ENCODE results near the gene DNAAF5.

Gene DNAAF5

DNA sequence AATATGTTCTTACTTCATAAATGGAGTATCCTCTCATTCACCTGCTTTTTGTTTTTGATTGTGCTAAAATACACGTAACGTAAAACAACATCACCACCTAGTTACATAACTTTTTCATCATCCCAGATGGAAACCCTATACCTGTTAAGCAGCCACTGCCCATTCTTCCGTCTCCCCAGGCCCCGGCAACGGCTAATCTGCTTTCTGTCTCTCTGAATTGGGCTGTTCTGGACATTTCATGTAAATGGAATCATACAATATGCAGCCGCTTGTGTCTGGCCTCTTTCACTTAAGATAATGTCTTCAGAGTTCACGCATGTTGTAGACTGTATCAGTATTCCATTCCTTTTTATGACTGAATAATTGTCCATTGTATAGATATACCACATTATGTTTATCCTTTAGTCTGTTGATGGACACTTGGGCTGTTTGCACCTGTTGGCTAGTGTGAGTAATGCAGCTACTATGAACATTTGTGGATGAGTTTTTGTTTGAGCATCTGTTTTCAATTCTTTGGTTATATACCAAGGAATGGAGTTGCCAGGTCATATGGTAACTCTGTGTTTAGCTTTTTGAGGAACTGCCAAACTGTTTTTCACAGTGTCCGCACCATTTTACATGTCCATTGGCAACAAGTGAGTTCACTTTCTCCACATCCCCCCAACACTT, 91.7 kb downstream of the DNAAF5 start:
- no peak for DNase-seq

DNA sequence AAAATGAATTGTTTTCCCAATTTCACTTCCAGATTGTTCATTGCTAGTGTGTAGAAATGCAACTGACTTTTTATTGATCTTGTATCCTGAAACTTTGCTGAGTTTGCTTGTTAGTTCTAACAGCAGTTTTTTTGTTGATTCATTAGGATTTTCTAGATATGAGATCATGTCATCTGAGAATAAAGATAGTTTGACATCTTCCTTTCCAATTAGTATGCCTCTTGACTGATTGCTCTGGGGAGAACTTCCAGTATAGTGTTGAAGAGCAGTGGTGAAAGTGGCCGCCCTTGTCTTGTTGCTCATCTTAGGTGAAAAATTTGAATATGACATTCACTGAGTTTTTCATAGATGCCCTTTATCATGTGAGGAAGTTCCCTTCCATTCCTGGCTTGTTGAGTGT, 93.8 kb downstream of the DNAAF5 start:
- DNase-seq: no peak

DNA sequence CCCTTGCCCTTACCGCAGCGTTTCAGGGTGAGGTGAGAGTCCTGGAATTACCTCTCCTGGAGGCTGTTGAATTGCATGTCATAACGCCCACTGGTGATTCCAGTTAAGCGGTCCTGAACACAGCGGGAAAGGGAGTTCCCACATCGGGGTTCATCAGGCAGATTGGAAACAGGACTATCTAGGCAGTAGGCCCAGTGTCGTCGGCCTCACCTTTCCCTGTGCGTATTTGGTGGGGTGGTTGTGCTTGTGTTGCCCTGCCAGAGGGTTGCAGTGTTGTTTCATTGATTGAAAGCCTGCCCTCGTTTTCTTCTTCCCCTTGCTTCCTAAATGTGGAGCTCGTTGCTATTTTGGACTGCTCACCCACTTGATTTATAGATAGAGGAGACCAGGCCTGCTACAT, 95.2 kb downstream of the DNAAF5 start:
- no peak for DNase-seq

DNA sequence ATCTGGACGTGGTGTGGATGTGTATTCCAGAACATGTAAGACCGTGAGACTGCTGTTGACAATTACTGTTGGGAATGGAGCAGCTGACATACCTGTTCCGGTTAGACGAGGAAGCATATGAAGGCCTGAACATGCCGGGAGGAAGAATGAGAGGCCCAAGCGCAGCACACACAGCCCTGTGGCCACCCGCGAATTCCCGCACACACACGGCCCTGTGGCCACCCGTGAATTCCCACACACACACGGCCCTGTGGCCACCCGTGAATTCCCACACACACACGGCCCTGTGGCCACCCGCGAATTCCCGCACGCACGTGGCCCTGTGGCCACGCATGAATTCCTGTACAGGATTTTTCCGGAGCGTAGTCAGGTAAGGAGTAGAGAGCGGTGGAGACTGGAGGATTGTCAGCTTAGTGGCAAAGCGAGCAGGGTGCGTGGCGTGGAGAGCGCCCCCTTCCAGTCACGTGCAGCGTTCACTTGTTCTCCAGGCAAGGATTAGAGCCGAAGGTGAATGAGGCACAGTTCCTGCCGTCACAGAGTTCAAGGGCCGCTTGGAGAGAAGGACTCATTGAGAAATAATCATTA, 96.3 kb downstream of the DNAAF5 start:
- DNase-seq: no peak

DNA sequence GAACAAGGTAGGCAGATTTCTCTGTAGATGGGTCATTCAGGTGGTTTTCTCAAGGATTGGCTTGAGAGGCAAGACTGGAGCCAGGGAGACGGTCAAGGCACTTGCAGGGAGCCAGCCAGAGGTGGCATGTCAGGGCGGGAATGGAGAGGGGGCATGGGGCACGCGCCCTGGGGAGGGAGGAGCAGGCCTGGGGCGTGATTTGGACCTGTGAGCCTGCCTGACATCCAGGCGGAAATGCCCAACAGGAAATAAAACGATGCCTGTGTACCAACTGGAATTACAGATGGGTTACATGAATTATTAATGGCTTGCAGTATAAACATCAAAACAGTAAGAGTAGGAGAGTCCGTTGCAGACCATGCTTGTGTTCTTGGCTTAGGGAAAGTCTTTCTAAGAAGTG, 97.2 kb downstream of the DNAAF5 start:
- DNase-seq: no peak

DNA sequence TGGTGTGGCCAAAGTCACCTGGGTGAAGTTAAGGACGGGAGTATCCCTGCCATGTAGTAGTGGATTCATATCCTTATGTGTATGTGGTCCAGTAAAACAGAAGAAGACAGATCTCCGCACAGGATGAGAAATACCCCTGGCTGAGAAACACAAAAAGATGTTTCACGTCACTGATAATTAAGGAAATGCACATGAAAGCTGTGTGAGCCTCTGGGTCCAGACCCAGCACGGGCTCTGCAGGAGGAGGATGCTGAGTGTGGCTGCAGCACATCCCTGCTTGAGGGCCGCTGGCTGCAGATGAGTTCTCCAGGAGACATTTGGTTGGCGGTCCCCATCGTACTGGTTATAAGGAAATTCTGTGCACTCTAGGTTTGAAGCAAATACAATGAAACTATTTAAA, 97.6 kb downstream of the DNAAF5 start:
- DNase-seq: no peak

DNA sequence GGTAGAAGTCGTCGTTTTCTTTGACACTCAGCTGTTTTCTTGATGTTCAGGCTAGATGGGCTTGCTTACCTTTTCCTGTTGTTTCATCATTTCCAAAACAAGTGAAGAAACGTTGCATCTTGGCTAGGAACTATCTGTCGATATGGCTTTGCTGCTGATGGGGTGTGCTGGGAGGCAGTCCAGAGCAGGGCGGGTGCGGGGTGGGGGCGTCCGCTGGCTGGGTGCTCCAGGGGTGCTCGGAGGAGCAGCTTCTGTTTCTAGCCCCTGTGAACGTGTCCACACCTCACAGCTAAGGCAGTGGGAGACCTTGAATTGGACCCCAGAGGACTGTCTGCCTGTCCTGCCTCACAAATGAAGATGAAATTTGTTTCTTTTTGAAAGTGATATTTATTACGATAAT, 98.2 kb downstream of the DNAAF5 start:
- DNase-seq: no peak

DNA sequence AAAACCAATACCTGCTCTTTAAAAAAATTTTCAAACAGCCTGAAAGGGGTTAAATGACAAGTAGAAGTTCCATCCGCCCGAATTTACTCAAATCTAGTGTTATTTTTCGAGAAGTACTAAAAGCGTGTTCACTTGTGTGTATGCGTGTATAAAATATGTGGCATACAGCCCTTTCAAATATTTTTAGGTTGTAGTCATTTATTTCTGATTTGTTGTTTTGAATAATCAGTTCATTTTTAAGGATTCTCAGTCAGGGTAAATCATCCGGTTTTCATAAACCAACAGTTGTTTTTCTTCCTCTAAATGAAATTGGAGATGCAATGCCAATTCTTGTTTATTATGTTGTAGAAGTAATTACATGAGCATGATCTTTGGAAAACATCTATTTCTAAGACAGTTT, 98.9 kb downstream of the DNAAF5 start:
- DNase-seq: no peak

DNA sequence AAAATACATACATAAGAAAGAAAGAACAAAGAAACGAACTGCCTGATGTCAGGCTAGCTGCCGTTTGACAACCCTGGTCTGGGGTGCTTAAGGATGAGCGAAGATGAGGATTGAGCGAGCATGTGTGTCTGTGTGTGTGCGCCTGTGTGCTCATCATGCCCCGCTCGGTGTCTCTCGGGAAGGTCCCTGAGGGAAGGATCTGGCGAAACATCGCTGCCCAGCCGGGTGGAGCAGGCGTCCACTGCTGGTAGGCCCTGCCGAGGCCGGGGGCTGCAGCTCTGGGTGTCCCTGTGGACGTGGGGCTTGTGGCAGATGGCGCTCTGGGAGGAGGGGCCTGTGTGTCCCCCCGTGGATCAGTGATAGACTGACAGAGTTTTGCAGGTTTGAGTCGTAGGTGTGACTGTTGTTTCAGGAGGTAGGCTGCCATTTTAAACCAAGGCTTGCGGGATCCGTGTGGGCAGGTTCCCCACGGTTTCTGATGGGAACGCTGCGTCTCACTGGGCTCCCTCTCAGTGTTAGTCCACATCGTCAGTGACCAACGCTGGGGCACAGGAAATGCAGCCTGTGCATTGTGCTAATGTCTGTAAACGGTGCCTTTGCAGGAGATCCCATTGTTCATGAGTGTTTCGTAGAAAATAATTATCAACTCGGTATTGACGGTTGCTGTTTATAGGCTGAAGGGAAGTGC, 99.9 kb downstream of the DNAAF5 start:
- no peak for DNase-seq

DNA sequence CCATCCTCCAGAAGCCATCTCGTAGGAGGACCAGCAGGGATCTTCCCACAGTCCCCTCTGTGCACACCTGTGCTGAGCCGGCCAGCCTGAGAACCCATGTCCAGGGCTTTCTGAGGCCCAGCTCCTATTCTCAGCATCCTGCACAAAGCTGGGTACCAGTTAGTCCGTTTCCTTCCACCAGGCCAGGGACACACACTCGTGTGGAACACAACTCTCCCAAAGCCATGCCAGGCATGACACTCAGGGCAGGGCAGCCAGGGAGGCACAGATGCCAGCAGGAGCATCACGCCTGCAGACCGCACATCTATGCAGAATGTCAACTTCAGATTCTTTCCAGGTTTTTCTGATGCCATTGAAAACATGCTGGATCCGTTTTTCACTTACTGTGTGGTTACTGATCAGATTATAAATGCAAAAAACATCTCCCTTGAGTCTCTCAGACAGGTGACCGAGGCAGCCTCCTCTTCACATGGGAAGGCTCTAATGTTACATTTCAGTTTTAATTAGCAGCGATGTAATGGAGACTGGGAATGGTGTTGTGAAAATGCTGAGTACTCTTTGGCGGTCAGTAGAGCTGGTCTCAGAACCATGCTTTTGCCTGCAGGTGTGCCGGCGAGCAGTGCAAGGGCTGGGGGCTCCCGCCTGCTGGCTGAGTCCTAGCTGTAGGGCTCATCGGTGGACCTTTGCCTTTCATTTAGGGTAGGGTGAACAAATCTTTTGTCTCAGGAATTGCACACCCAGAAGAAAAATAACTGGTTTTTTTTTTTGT, 102.5 kb downstream of the DNAAF5 start:
- no peak for DNase-seq

DNA sequence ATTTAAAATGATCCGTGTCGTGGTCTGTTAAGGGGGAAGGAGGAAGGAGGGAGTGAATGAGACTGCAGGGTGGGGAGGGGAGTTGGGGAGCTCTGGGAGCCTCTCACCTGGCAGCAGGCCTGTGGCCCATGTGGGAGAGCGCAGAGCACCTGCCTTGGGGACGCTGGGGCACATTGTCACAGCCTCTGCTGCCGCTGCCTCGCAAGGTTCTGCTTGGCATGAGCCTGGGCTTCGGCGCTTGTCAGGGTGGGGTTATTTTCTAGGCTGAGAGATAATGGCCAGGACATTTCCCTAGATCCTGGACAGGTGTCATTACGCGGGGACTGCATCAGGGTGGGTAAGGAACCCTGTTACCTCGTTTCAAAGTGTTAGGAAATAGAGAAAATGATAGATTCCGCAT, 103.6 kb downstream of the DNAAF5 start:
- DNase-seq: no peak

DNA sequence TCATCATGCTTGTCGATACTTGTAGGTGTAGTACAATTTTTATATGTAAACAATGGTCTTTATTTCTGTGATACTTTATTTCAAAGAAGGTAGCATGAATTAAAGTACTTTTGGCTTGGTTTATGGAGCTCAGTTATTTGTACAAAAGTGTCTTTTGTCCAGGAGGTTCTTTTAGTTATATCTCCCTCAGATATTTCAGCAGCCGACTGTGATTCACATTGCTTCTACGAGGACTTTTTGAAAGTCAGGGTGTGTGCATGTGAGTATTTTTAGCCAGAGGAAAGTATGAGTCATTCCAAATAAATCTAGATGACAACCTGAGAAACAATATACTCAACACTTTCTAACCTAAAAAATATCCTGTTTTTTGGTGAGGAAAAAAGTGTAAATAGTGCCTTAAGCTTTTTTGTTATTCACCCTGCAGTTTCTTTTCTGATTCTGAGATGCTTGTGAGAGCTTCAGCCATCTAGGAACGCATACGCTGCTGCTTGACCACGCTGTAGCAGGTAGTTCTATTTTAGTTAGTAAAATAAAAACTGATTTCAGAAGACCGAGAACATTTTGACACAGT, 105.2 kb downstream of the DNAAF5 start:
- peak; percentile 52 for DNase-seq

DNA sequence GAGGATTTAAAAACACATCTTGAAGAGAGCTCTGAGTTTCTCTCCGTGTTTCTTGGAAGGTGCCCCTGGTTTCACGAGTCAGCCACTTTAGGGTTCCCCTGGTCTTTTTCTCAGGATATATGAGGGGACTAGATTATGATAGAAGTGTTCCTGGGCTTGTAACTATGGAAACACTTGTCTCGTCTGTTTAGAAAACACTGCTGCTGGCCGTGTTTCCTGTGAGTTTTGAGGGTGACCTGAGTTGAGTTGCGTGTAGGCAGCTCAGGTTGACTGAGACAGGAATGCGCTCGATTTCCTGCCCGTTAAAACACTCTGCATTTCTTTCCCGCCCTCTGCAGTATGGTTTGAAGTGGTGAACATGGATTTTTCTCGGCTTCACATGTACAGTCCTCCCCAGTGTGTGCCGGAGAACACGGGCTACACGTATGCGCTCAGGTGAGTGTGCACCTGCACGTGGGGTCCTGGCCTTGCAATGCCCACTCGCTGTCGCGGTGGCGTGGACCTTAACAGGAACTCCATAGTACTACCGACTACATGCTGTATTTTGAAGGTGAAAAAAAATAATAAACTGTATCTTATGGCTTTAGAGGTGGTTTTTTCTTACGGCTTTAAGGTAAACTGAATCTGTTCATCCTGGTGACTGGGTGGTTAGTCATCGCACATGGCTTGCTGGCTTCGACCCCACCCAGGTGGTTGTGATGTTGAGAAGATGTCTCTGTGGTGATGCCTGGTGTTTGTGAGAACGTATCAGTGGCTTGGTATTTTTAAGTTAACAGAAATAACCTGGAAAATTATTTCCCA, 105.9 kb downstream of the DNAAF5 start, which contains the start of gene SUN1:
SUN1 (plus strand) TSS at position 310 of the 801 bp plus-strand sequence; CDS start at position 359, 49 bp downstream.
- peak; percentile 83 for DNase-seq

DNA sequence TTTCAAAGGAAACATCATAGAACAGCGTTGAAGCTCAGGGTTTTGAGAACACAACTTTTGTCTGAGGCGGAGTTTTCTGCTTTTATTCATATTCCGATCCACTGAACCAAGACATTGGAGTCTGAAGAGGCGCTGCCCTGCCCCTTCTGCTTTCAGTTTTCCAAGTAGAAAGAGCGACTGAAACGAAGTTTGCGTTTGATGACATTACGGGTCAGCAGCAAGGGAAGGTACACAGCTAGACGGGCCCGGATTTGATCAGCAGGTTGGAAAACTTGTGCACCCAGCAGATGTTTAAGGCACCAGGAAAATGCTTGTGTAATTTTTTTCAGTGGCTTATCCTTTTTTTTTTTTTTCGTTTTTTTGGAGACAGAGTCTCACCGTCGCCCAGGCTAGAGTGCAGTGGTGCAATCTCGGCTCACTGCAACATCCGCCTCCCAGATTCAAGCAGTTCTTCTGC, 106.5 kb downstream of the DNAAF5 start:
- DNase-seq: no peak

DNA sequence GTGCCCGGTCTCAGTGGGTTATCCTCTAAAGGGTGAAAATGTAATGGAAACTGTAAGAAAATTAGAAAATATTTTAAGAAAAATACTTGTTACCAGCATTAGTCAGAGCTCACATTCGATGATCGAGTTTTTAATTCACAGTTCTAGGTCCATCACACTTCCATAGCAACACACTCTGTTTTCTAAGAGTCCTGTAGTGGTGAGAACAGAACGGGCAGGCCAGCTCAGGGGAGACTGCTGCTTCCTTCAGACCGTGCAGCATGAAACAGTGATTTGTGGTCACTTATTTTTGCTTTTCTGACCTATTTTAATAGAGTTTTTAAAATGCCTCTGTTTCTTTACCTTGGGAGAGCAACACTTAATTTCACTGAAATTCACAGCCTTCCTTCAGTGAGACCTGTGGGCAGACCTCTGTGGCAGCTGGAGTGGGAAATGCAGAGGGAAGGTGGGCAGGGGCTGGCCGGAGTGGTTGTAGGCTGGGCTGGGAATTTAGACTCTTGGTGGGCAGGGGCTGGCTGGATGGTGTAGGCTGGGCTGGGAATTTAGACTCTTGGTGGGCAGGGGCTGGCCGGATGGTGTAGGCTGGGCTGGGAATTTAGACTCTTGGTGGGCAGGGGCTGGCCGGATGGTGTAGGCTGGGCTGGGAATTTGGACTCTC, 107.2 kb downstream of the DNAAF5 start:
- no peak for DNase-seq

DNA sequence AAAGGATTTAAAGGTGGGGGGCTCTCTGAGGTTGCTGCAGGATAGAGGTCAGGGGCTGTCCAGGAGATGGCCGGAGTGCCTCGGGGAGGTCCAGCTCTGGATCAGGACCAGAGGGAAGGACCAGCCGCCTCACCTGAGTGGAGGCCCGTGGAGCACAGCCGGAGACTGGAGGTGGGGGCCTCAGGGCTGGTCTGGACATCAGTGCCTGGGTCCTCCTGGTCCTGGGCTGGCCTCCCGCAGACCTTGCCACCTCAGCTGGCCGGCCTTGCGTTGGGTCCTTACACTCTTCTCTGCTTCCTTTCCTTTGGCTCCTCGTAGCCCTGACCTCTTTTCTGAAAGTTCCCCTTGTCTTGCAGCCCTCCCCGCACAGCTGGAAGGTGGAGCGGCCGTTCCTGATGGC, 107.8 kb downstream of the DNAAF5 start:
- no peak for DNase-seq

DNA sequence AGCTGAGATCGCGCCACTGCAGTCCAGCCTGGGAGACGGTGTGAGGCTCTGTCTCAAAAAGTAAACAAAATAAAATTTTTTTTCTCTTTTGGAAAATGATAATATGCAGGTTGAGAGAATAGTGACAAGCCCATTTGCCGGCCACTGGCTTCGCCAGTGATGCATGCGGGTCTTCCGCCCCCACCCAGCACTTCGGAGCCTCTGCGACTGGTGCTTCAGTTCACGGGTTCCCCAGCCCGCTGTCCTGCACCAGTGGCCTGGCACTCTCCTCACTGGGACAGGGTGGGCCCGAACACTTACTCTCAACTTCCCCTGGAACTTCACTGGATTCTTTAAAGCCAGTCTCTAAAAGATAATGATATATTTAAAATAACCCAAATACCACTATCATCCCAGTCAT, 108.5 kb downstream of the DNAAF5 start:
- no peak for DNase-seq

DNA sequence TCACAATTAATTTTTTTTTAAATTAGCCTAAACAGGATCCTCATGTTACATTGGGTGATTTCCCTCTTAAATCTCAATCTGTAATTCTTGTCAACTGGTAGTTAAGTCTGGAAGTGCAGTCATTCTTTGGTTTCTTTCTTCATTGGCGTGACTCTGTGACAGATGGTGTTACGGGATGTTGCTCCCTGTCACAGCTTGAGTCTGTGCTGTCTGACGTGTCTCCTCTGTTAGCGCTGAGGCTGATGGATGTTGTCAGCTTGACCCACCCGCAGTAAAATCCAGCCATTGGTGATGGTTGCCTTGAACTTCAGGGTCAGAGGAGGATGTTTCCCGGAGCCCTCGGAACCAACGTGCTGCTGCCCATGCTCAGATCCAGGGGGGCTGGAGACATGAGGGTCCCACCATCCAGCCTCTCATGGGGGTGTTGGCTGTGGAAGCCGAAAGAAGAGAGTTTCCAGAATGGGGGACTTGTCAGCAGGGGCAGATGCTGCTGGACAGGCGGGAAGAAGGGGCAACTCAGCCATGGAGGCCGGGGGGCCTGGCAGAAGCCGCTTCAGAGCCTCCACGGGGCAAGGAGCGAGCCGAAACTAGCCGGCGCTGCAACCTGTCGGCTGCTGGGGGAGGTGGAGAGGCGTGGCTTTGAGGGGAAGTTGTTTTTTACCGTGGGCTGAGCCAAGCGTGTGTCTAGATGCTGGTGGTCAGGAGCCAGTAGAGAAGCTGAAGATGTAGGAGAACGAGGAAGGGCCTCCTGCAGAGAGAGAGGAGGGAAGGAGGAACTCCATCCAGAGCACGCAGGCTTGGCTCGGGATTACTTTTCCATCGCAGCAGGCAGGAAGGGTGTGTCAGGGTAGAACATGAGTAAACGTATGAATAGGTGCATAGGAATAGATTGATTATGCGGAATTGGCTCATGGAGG, 109.2 kb downstream of the DNAAF5 start:
- no peak for DNase-seq

All from CD4-positive, alpha-beta T cell treated with Interleukin-17A for 4 hours (primary cell).